Hematopoietic multipotent progenitor cell (in vitro differentiated cells): Measurements from ENCODE around the gene NHLH1. TPM values are rescaled to one million over a fixed set of nuclear protein-coding genes. Genes with fewer than 3 reads are reported as not detected.
"Not testable (repeated sequence)": the region's sequence is repeated elsewhere in the genome, so short reads cannot be mapped to it uniquely, and the experiment has no call there.

Source experiments
- DNase-seq, 3 donors: peaks; one replicate each; pipeline ENCODE4 v3.0.0-alpha.2; 2011 to 2015; ENCODE audit warnings: low read depth in 2 of 3, low spot score in 2 of 3
- total RNA-seq: library from RNA; depleted of rRNA; stranded (reverse); fragments of >200 nt; gene quantifications from one replicate; pipeline ENCODE4 v1.2.3, GENCODE V29; 2012

NHLH1 gene
- total RNA-seq, 1 donor = not detected

GRCh38 chr1:160375788-160376524 is 9.1 kb downstream of the NHLH1 start:
- DNase-seq = no peak

GRCh38 chr1:160376525-160377131 is 9.8 kb downstream of the NHLH1 start:
- DNase-seq = peak in 2 of 3 donors; percentile 66 to 83

- no peak for DNase-seq
Observed at GRCh38 chr1:160377585-160378206, 10.8 kb downstream of the NHLH1 start.

GRCh38 chr1:160384812-160385211 is 17.9 kb downstream of the NHLH1 start:
- not testable (repeated sequence) for DNase-seq

GRCh38 chr1:160388406-160388805 is 21.5 kb downstream of the NHLH1 start:
- not testable (repeated sequence) for DNase-seq

GRCh38 chr1:160394673-160395072 is 27.8 kb downstream of the NHLH1 start:
- no peak for DNase-seq

- no peak for DNase-seq
Observed at GRCh38 chr1:160397651-160398050, 30.8 kb downstream of the NHLH1 start.

- no peak for DNase-seq
Observed at GRCh38 chr1:160398823-160399222, 32.0 kb downstream of the NHLH1 start.

- DNase-seq = no peak
Observed at GRCh38 chr1:160399544-160400222, 32.8 kb downstream of the NHLH1 start.

- DNase-seq = peak in 2 of 3 donors; percentile 64 to 71
Observed at GRCh38 chr1:160400223-160400645, 33.4 kb downstream of the NHLH1 start, which contains the start of gene VANGL2. VANGL2 (plus strand) TSS chr1:160400564; CDS start chr1:160415838, 15,274 bp downstream.

- DNase-seq = peak in 2 of 3 donors; percentile 38 to 40
Observed at GRCh38 chr1:160400646-160401486, 34.0 kb downstream of the NHLH1 start.

- no peak for DNase-seq
Observed at GRCh38 chr1:160401487-160401805, 34.6 kb downstream of the NHLH1 start.

GRCh38 chr1:160402001-160402795 is 35.3 kb downstream of the NHLH1 start:
- DNase-seq = no peak

GRCh38 chr1:160403244-160403643 is 36.4 kb downstream of the NHLH1 start:
- DNase-seq = no peak

GRCh38 chr1:160404094-160404493 is 37.2 kb downstream of the NHLH1 start:
- no peak for DNase-seq

GRCh38 chr1:160405331-160405877 is 38.5 kb downstream of the NHLH1 start:
- no peak for DNase-seq

- DNase-seq = no peak
Observed at GRCh38 chr1:160406131-160406968, 39.5 kb downstream of the NHLH1 start.
